B cell (primary cell): ENCODE measurements around the gene EYS.

Source experiments
- EZH2 ChIP-seq: IDR thresholded peaks from 2 replicates; pipeline ENCODE4 v1.6.1; 2012; ENCODE audit warnings: borderline replicate concordance, low read depth, mild to moderate bottlenecking, moderate library complexity, low read length; ENCODE audit not compliant: insufficient read depth, poor library complexity, severe bottlenecking
- TF ChIP-seq, protein P1 (sequence below): fragments of 200-600 bp; IDR thresholded peaks from one replicate; pipeline ENCODE4 v1.8.0; 2022; ENCODE audit warnings: antibody characterized with exemption, mild to moderate bottlenecking

DNA sequence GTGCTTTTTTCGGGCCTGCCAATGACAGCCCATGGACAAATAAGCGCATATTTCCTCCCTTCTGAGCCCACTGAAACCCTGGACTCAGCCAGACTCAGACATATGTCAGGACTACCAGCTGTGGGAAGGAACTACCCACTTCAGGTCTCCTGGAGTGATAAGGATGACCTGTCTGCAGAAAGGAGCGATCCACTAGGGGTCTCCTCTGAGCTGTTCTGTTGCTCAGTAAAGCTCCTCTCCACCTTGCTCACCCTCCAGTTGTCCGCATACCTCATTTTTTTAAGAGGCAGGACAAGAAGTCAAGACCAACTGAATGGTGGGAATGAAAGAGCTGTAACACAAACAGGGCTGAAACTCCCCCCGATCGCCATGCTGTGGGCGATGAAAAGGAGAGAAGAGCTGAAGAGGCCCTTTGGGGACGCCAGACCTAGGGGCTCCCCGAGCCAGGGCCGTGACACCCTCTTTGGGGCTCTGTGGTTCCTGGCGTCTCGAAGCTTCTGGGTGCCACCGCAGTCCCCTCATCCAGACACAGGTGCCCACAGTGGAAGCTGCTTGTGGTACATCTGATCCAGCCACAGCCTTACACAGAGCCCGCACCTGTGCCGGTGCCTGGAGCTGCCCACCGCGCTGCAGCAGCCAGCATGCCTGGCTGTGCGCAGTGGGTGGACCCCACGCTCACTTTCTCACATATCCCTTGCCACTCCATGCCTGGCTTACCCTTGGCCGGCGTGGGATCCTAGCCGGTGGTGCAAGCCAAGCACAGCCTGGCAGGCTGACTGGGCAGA lies 68.8 kb downstream of the EYS start:
- TF ChIP-seq, protein P1, sequence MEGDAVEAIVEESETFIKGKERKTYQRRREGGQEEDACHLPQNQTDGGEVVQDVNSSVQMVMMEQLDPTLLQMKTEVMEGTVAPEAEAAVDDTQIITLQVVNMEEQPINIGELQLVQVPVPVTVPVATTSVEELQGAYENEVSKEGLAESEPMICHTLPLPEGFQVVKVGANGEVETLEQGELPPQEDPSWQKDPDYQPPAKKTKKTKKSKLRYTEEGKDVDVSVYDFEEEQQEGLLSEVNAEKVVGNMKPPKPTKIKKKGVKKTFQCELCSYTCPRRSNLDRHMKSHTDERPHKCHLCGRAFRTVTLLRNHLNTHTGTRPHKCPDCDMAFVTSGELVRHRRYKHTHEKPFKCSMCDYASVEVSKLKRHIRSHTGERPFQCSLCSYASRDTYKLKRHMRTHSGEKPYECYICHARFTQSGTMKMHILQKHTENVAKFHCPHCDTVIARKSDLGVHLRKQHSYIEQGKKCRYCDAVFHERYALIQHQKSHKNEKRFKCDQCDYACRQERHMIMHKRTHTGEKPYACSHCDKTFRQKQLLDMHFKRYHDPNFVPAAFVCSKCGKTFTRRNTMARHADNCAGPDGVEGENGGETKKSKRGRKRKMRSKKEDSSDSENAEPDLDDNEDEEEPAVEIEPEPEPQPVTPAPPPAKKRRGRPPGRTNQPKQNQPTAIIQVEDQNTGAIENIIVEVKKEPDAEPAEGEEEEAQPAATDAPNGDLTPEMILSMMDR: no peak
- TF ChIP-seq EZH2: no peak
